ENCODE data around the gene DUSP15. TPM values are rescaled to one million over a fixed set of nuclear protein-coding genes. Genes with fewer than 3 reads are reported as not detected.
A peak's percentile ranks its signal among the peaks of the same experiment; 100 is the strongest.

The DUSP15 gene
- total and polyA plus RNA-seq, 2 of the 8 experiments (the other 6 are each of a cell fraction or from before 2014, with no cell fraction given) = 0.91 to 3.2 TPM

DNA sequence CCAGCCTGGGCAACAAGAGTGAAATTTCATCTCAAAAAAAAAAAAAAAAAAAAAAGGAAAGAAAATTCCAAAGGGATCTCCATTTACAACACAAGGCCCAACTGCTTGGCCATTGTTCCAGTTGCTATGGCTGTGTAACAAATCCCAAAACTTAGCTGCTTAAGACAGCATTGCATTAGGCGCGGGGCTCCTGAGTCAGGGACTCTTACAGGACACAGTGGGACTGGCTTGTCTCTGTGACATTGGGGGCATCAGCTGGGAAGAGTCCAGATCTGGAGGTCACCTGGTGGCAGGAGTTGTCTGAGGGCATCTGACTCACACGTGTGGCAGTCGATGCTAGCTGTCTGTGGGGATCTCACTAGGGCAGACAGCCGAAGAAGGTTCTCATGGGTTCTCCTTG lies 35.7 kb upstream of the DUSP15 start (continued):
- TF ChIP-seq SIN3A (conservative IDR thresholded peaks at IDR 0.05 in 1 of 2, IDR thresholded peaks at IDR 0.05 in 1 of 2; ENCODE audit: low read depth in 1 of 2, low read length in 2 of 2) (peak in 1 of 2 experiments; percentile 71; a peak in 1 of 4 replicates), CHD1 (IDR thresholded peaks at IDR 0.05; ENCODE audit: low read depth, low read length) (no peak), GABPA (IDR thresholded peaks at IDR 0.05; ENCODE audit: borderline replicate concordance, insufficient read depth, low read length) (no peak), YY1 (IDR thresholded peaks at IDR 0.05; ENCODE audit: low read depth, low read length) (0 out of 2 replicates have a peak, but pooled peaks have one; percentile 29), NANOG (IDR thresholded peaks at IDR 0.05; ENCODE audit: insufficient read depth, low read depth, low read length, poor library complexity, severe bottlenecking) (no peak), TCF12 (IDR thresholded peaks at IDR 0.05; ENCODE audit: low read depth, low read length) (no peak), SAP30 (IDR thresholded peaks at IDR 0.05; ENCODE audit: insufficient read depth, insufficient replicate concordance, low read length) (no peak), SP1 (IDR thresholded peaks at IDR 0.05; ENCODE audit: low read depth, low read length) (peak; percentile 55; the same call in 1 of the 2 replicates), BRCA1 (IDR thresholded peaks at IDR 0.05; ENCODE audit: low read depth, low read length) (no peak), RXRA (IDR thresholded peaks at IDR 0.05; ENCODE audit: insufficient read depth, low read depth, low read length) (no peak), KDM4A (IDR thresholded peaks at IDR 0.05; ENCODE audit: low read depth, low read length, severe bottlenecking) (no peak), KDM1A (IDR thresholded peaks at IDR 0.05; ENCODE audit: borderline replicate concordance, low read length) (no peak), CREB1 (IDR thresholded peaks at IDR 0.05) (no peak), RBBP5 (IDR thresholded peaks at IDR 0.05; ENCODE audit: borderline replicate concordance, low read depth, low read length) (no peak), ASH2L (IDR thresholded peaks at IDR 0.05; ENCODE audit: low read length) (peak; percentile 66), EP300 (IDR thresholded peaks at IDR 0.05; ENCODE audit: borderline replicate concordance in 1 of 2, low read depth in 2 of 2, low read length in 2 of 2) (peak in 1 of 2 experiments; percentile 84; a peak in 1 of 3 replicates), CBX5 (IDR thresholded peaks at IDR 0.05; ENCODE audit: low read depth, low read length) (no peak)
- TF ChIP-seq, protein P1, sequence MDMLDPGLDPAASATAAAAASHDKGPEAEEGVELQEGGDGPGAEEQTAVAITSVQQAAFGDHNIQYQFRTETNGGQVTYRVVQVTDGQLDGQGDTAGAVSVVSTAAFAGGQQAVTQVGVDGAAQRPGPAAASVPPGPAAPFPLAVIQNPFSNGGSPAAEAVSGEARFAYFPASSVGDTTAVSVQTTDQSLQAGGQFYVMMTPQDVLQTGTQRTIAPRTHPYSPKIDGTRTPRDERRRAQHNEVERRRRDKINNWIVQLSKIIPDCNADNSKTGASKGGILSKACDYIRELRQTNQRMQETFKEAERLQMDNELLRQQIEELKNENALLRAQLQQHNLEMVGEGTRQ (IDR thresholded peaks at IDR 0.05; ENCODE audit: low read length) = no peak
- TF ChIP-seq, protein P2, sequence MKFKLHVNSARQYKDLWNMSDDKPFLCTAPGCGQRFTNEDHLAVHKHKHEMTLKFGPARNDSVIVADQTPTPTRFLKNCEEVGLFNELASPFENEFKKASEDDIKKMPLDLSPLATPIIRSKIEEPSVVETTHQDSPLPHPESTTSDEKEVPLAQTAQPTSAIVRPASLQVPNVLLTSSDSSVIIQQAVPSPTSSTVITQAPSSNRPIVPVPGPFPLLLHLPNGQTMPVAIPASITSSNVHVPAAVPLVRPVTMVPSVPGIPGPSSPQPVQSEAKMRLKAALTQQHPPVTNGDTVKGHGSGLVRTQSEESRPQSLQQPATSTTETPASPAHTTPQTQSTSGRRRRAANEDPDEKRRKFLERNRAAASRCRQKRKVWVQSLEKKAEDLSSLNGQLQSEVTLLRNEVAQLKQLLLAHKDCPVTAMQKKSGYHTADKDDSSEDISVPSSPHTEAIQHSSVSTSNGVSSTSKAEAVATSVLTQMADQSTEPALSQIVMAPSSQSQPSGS (IDR thresholded peaks at IDR 0.05; ENCODE audit: low read length) = no peak

Data from H1 (cell line).